NCI-H1436 (cell line): Measurements from ENCODE around the gene PAQR3.
A peak's percentile ranks its signal among the peaks of the same experiment; 100 is the strongest.
"Not testable (repeated sequence)": the region's sequence is repeated elsewhere in the genome, so short reads cannot be mapped to it uniquely, and the experiment has no call there.

Experiments
- DNase-seq: peaks from one replicate; lab custom pipeline; 2025; lab: John Stamatoyannopoulos, UW

PAQR3 gene

GRCh38 chr4:78926826-78927225 lies 12.4 kb downstream of the PAQR3 start:
- no peak for DNase-seq

DNA sequence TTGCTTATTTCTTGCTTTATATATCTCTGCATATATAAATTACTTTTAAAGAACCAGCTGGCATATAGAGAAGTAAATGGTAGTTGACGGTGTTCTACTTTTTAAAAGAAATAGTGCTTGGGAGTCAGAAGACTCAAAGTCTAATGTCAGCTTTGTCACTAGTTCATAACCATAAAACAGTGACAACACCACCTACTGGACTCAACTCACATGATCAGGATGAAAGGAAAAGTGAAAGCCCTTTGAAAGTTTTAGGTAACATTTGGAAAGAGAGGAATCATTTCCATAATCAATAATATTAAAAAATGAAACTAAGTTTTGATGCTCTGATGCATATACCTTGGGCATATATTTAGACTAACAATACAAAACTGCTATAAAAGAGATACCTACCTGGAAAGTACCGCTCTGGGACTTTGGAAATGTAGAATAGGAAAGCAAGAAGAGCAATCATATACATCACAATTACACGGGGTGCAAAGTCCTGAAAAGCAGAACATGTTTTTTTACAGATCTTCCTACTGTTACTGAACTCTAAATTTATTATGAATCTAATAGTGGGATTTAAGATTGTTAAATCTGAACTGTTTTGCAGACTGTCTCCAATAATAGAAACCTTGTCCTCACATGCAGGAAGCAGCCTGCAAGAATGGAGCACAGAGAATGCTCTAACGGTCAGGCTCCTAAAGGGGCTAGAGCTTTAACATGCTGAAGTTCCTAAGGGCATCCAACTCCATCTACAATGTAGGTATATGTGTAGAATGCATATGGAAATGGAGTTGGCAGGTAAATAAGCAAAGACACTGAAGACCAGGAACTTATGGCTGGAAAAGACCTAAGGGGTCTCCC lies 15.6 kb downstream of the PAQR3 start:
- DNase-seq: no peak

DNA sequence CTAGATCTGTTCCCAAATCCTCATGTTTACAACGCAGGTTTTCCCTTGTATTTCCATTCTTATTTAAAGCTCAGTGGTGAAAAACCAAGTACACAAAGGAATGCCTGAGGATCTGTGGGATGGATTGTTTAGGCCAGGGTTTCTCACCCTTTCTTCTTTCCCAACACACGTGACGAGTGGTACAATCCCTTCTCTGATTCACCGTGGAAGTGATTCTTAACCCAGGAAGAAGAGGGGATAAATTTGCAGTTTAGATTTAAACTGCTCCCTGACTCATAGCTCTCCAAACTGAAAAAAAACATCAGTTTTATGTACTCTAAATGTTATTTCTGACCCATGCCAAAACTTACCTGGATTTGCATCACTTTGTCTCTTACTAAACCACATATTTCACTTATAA lies 17.0 kb downstream of the PAQR3 start:
- no peak for DNase-seq

- no peak for DNase-seq
These were observed 28.6 kb downstream of the PAQR3 start for GRCh38 chr4:78910612-78911011.

DNA sequence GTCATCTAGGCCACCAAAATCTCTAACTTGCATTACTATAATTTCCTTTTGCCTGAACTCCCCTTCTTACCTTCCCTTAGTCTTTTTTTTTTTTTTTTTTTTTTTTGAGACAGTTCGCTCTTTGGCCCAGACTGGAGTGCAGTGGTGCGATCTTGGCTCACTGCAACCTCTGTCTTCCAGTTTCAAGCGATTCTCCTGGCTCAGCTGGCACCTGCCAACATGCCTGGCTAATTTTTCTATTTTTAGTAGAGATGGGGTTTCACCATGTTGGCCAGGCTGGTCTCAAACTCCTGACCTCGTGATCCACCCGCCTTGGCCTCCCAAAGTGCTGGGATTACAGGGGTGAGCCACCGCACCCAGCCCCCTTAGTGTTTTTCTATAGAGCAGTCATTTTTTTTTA lies 30.3 kb downstream of the PAQR3 start:
- not testable (repeated sequence) for DNase-seq

DNA sequence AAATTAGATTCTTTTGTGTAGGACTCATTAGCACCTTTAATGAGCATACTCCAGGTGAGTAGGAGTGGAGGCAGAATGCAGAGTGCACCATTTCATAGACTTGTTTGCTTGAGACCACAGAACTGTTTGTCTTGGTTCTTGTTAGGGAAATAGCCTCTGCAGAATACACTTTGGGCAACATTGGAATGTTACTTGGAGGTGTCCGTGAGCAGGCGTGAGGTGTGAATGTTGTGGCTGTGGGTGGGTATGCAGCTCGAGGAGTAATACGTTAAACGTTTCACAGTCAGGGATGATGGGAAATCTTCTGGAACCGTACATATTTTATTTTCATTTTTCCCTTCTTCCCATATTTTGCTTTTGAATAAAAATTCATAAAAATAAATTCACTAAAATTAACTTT lies 31.6 kb downstream of the PAQR3 start:
- DNase-seq: no peak

DNA sequence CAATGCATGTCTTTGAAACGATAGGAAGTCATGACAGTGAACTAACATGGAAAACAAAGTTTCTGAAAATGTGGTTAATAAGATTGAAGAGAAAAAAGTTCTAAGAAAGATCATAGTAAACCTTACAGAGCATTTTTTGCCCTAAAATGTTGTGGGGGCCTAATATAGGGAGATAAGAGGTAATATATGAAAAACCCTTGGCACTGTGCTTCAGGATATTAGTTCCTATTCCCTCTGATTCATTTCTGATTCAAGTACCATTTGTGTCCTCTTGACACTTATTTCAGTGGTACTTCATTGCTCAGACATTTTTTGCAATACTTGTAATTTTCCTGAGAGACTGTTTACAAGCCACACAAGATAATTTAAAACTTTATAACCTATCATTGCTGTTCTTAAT lies 35.1 kb downstream of the PAQR3 start:
- no peak for DNase-seq

DNA sequence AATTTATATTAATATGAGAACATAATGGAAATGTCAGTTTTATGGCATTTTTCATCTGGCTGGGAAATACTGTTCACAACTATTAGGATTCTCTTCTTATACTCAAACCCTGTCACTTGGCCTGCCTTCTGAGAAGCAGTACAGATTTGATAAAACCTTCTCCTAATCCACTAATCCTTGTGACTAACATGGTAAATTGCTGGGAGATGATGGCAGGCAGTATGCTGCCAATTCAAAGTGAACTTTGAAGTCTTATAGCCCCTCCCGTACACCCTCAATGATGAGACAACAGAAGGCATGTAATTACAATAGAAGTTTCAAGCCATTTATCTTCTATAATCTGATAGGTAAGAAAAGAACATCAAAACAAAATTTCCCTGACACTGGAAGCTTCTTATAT lies 36.9 kb downstream of the PAQR3 start:
- no peak for DNase-seq

DNA sequence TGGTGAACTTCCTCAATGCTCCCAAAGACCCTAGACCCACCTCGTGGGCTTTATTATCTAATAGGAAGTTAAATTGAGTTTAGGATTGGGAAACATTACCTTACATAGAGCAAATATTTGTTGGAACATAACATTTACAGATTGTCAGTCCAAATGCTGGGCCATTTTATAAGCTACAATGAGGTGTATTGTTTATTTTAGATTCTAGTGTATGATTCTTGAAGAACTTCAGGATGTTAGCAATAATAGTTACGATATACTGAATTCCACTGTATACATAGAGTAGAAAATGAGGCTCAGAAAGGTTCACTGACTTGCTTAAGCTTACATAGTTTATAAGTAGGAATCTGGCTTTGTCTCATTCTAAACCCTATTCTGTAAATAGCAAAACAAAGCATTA lies 37.4 kb downstream of the PAQR3 start:
- DNase-seq: no peak

GRCh38 chr4:78899302-78899701 lies 39.9 kb downstream of the PAQR3 start:
- no peak for DNase-seq

DNA sequence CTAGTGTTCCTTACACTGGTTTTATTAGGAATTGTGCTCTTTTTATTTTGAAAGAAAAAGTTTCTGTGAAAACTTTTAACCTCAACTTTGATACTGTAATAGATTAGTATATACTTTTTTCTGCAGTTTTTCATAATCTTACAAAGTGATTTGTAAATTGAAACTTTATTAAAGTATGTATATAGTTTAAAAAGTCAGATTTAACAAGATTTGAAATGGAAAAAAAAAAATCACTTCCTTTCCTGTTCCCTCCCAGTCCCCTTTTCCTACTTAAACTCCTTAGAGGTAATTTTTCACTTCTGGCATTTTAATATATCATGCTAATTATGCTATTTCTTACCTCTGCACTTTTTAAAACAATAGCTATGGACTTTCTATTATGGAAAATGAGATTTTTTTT lies 49.3 kb downstream of the PAQR3 start:
- no peak for DNase-seq

GRCh38 chr4:78885598-78885997 lies 53.6 kb downstream of the PAQR3 start:
- no peak for DNase-seq

GRCh38 chr4:78880874-78881492 lies 58.3 kb downstream of the PAQR3 start:
- DNase-seq: no peak

- no peak for DNase-seq
These were observed 61.2 kb downstream of the PAQR3 start for GRCh38 chr4:78878031-78878430.

DNA sequence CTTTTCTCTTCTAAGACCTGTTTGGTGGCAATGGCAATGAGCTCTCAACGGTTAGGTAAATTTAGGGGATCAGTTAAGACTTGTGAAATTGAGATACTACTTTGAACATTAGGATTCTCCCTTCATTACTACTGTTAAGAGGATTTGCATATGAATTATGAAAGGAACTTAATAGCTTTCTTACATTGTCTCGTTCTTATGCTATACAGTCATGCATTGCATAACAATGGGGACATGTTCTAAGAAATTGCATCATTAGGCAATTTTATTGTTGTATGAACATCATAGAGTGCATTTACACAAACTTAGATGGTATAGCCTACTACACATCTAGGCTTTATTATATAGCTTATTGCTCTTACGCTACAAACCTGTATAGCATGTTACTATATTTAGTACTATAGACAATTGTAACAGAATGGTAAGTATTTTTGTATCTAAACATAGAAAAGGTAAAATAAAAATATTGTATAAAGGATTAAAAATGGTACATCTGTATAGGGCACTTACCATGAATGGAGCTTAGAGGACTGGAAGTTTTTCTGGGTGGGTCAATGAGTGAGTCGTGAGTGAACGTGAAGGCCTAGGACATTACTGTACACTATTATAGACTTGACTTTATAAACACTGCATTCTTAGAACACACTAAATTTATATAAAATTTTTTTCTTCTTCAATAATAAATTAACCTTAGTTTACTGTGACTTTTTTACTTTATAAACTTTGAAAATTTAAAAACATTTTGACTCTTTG lies 62.5 kb downstream of the PAQR3 start:
- DNase-seq: no peak

- DNase-seq: no peak
These were observed 69.2 kb downstream of the PAQR3 start for GRCh38 chr4:78870056-78870455.

GRCh38 chr4:78868712-78869111 lies 70.5 kb downstream of the PAQR3 start:
- not testable (repeated sequence) for DNase-seq

DNA sequence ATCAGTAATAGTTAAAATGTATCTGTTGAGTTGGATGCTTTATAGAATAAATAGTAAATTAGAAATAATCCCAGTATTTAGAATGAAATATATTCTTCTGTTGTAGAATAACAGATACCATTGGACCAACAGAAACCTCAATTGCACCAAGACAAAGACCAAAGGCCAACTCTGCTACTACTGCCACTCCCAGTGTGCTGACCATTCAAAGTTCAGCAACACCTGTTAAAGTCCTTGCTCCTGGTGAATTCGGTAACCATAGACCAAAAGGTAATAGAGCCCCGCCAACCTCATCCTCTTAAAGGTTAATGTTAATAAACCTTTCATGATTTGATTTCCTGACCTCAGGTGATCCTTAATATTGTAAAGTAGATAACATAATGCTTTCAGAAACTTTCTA lies 73.8 kb downstream of the PAQR3 start:
- DNase-seq: no peak

GRCh38 chr4:78864405-78865024 lies 74.7 kb downstream of the PAQR3 start:
- DNase-seq: peak; percentile 68

- no peak for DNase-seq
These were observed 75.2 kb downstream of the PAQR3 start for GRCh38 chr4:78863991-78864390.

GRCh38 chr4:78863254-78863869 lies 75.9 kb downstream of the PAQR3 start:
- no peak for DNase-seq

- no peak for DNase-seq
These were observed 76.9 kb downstream of the PAQR3 start for GRCh38 chr4:78862314-78862737.
